Endothelial cell (in vitro differentiated cells): ENCODE results near the gene PKIB. TPM values are rescaled to one million over a fixed set of nuclear protein-coding genes. Genes with fewer than 3 reads are reported as not detected.

Source experiments
- DNase-seq: peaks from one replicate; pipeline ENCODE4 v3.0.0; 2021; ENCODE audit warnings: low spot score
- H3K27ac Mint-ChIP-seq: one replicate; pipeline ENCODE4 v1.8.0; 2021; ENCODE audit warnings: mixed read lengths, inconsistent platforms; ENCODE audit not compliant: unreplicated experiment
- H3K27me3 Mint-ChIP-seq: one replicate; pipeline ENCODE4 v1.8.0; 2021; ENCODE audit warnings: mild to moderate bottlenecking, moderate library complexity, mixed read lengths, inconsistent platforms; ENCODE audit not compliant: unreplicated experiment
- H3K36me3 Mint-ChIP-seq: one replicate; pipeline ENCODE4 v1.8.0; 2021; ENCODE audit warnings: mild to moderate bottlenecking, low read depth, mixed read lengths, inconsistent platforms; ENCODE audit not compliant: unreplicated experiment
- H3K4me1 Mint-ChIP-seq: one replicate; pipeline ENCODE4 v1.8.0; 2021; ENCODE audit warnings: mild to moderate bottlenecking, mixed read lengths, inconsistent platforms; ENCODE audit not compliant: unreplicated experiment
- H3K4me3 Mint-ChIP-seq: one replicate; pipeline ENCODE4 v1.8.0; 2021; ENCODE audit warnings: mild to moderate bottlenecking, mixed read lengths, inconsistent platforms; ENCODE audit not compliant: unreplicated experiment
- H3K9me3 Mint-ChIP-seq: one replicate; pipeline ENCODE4 v1.8.0; 2021; ENCODE audit warnings: mixed read lengths, inconsistent platforms; ENCODE audit not compliant: unreplicated experiment
- CTCF ChIP-seq: fragments of 200-600 bp; sonication (generic); IDR thresholded peaks from one replicate; pipeline ENCODE4 v1.5.0; 2021; ENCODE audit warnings: antibody characterized with exemption; ENCODE audit not compliant: unreplicated experiment
- total RNA-seq: library from RNA; stranded (reverse); fragmentation: NEBNext Ultra II Directional; extraction: Animal tissue kit (Norgen Biotek cat#: 25700); gene quantifications from one replicate; pipeline ENCODE4 v1.2.1, GENCODE V29; 2021; ENCODE audit not compliant: unreplicated experiment

PKIB gene
- total RNA-seq, 1 donor from 2014 or later: 38.5 TPM

GRCh38 chr6:122666418-122666817 is 56.2 kb downstream of the PKIB start:
- no peak for TF ChIP-seq CTCF
- peaks cover 3% of the 10 kb centered on the region for H3K36me3 Mint-ChIP-seq
- no peak for DNase-seq
- no peak overlapping the region for H3K4me3 Mint-ChIP-seq
- no peaks in the 10 kb centered on the region for H3K27me3 Mint-ChIP-seq
- H3K9me3 Mint-ChIP-seq: no peaks in the 10 kb centered on the region
- peaks cover 9% of the 10 kb centered on the region for H3K4me1 Mint-ChIP-seq
- no peak overlapping the region for H3K27ac Mint-ChIP-seq

GRCh38 chr6:122669418-122669817 is 59.2 kb downstream of the PKIB start:
- H3K4me1 Mint-ChIP-seq: peaks cover 9% of the 10 kb centered on the region
- H3K4me3 Mint-ChIP-seq: no peak overlapping the region

GRCh38 chr6:122669868-122670267 is 59.7 kb downstream of the PKIB start:
- H3K36me3 Mint-ChIP-seq: peaks cover 10% of the 10 kb centered on the region
- no peaks in the 10 kb centered on the region for H3K27me3 Mint-ChIP-seq
- DNase-seq: no peak
- H3K9me3 Mint-ChIP-seq: no peaks in the 10 kb centered on the region
- no peak overlapping the region for H3K27ac Mint-ChIP-seq
- H3K4me1 Mint-ChIP-seq: peaks cover 9% of the 10 kb centered on the region
- no peak overlapping the region for H3K4me3 Mint-ChIP-seq
- TF ChIP-seq CTCF: no peak

More at GRCh38 chr6:122669418-122669817, 59.2 kb downstream of the PKIB start:
- Mint-ChIP-seq H3K36me3 (peaks cover 10% of the 10 kb centered on the region), H3K27ac (no peak overlapping the region), H3K9me3 (no peaks in the 10 kb centered on the region), H3K27me3 (no peaks in the 10 kb centered on the region)
- DNase-seq: no peak
- TF ChIP-seq CTCF: no peak

GRCh38 chr6:122671251-122671650 is 61.0 kb downstream of the PKIB start:
- H3K9me3 Mint-ChIP-seq: no peaks in the 10 kb centered on the region
- H3K27me3 Mint-ChIP-seq: no peaks in the 10 kb centered on the region
- TF ChIP-seq CTCF: no peak
- no peak overlapping the region for H3K27ac Mint-ChIP-seq
- H3K36me3 Mint-ChIP-seq: peaks cover 17% of the 10 kb centered on the region
- H3K4me3 Mint-ChIP-seq: no peak overlapping the region
- no peak for DNase-seq
- no peaks in the 10 kb centered on the region for H3K4me1 Mint-ChIP-seq

- no peak overlapping the region for H3K27ac Mint-ChIP-seq
Measured at GRCh38 chr6:122673343-122673961, 63.2 kb downstream of the PKIB start.

More at GRCh38 chr6:122673343-122673961, 63.2 kb downstream of the PKIB start:
- H3K36me3 Mint-ChIP-seq: peaks cover 16% of the 10 kb centered on the region
- DNase-seq: no peak
- TF ChIP-seq CTCF: no peak
- H3K27me3 Mint-ChIP-seq: no peaks in the 10 kb centered on the region
- no peaks in the 10 kb centered on the region for H3K9me3 Mint-ChIP-seq
- H3K4me1 Mint-ChIP-seq: peaks cover 5% of the 10 kb centered on the region
- H3K4me3 Mint-ChIP-seq: no peak overlapping the region
